ENCODE results near the gene GNA14. TPM values are rescaled to one million over a fixed set of nuclear protein-coding genes. Genes with fewer than 3 reads are reported as not detected.

GNA14 gene
- total and polyA plus RNA-seq, 2 of the 8 experiments (the other 6 are each of a cell fraction or from before 2014, with no cell fraction given) = 3.4 to 6.3 TPM

- Histone ChIP-seq H4K8ac (ENCODE audit: extremely low read depth, insufficient read depth, low read length) (no peak overlapping the region), H3K14ac (ENCODE audit: insufficient read length) (no peak overlapping the region), H3K23me2 (ENCODE audit: low read depth, low read length) (no peaks in the 10 kb centered on the region; the same call in 1 of the 2 replicates), H2AK5ac (ENCODE audit: low read depth, low read length) (no peak overlapping the region), H3K9ac (replicated peaks in 1 of 4; ENCODE audit: extremely low read depth in 1 of 4, low read depth in 3 of 4, low read length in 3 of 4) (no peak overlapping the region), H3K79me2 (ENCODE audit: control insufficient read depth in 1 of 2, insufficient read depth in 2 of 2, low read length in 2 of 2) (no peaks in the 10 kb centered on the region), H2BK120ac (replicated peaks; ENCODE audit: low read depth, low read length) (no peak overlapping the region), H2BK5ac (ENCODE audit: low read depth, low read length) (no peak overlapping the region), H3K4me3 (ENCODE audit: extremely low read depth in 1 of 4, insufficient read depth in 2 of 4, low read depth in 3 of 4, low read length in 4 of 4) (no peak overlapping the region), H3K9me3 (ENCODE audit: insufficient read depth in 2 of 2, low read depth in 1 of 2, low read length in 1 of 2) (peaks cover 0 to 4% of the 10 kb centered on the region in 2 experiments; a peak in 1 of 4 replicates), H2BK15ac (ENCODE audit: low read length) (no peak overlapping the region), H3K79me1 (ENCODE audit: low read depth, low read length) (no peaks in the 10 kb centered on the region), H3K4me1 (replicated peaks in 1 of 4; ENCODE audit: control insufficient read depth in 3 of 4, insufficient read depth in 4 of 4, low read length in 3 of 4) (no peaks in the 10 kb centered on the region), H3K56ac (replicated peaks; ENCODE audit: insufficient read length, low read depth, low read length) (no peak overlapping the region), H3K23ac (ENCODE audit: insufficient read length) (no peak overlapping the region), H3K36me3 (ENCODE audit: control insufficient read depth in 2 of 4, insufficient read depth in 4 of 4, low read length in 3 of 4) (no peaks in the 10 kb centered on the region; a peak in 1 of 8 replicates), H3K27me3 (replicated peaks in 1 of 4; ENCODE audit: control insufficient read depth in 3 of 4, extremely low read depth in 1 of 4, insufficient read depth in 3 of 4, low read length in 3 of 4) (no peaks in the 10 kb centered on the region), H2AFZ (ENCODE audit: low read length) (no peak overlapping the region), H2BK12ac (ENCODE audit: low read depth, low read length) (no peak overlapping the region), H4K5ac (ENCODE audit: insufficient read length, low read depth, low read length) (no peak overlapping the region), H3K27ac (ENCODE audit: low read depth, low read length) (no peak overlapping the region), H3K18ac (ENCODE audit: extremely low read depth, low read length) (no peak overlapping the region), H3K4me2 (ENCODE audit: insufficient read depth in 1 of 2, low read depth in 2 of 2, low read length in 2 of 2) (no peak overlapping the region), H2BK20ac (ENCODE audit: low read length) (no peak overlapping the region), H3K4ac (replicated peaks; ENCODE audit: insufficient read length, low read depth, low read length) (no peak overlapping the region), H4K20me1 (replicated peaks in 1 of 2; ENCODE audit: control insufficient read depth in 1 of 2, insufficient read depth in 2 of 2, low read length in 2 of 2) (no peaks in the 10 kb centered on the region), H4K91ac (replicated peaks; ENCODE audit: insufficient read length, low read length) (no peak overlapping the region)
- ChIA-PET POLR2A (ENCODE audit: partially characterized antibody) (no interaction called here), CTCF (ENCODE audit: partially characterized antibody) (interaction anchor here (0.6 to 2.5 kb wide), 5 partner anchors 12 to 197 kb away, joined by 3 to 10 read pairs (median 3); no protein-coding TSS in a partner anchor)
- 79% methylated on average over 3 of the region's 3 CpGs; no CpG with 5 or more reads in 1 of the 2 experiments for WGBS, 2 experiments (ENCODE audit: extremely low coverage in 1 of 2, insufficient coverage in 1 of 2, insufficient read length in 1 of 2, insufficient replicate concordance in 2 of 2, low coverage in 1 of 2, low lambda C conversion rate in 2 of 2, missing lambda C conversion rate in 1 of 2)
- TF ChIP-seq HDAC6 (IDR thresholded peaks at IDR 0.05; ENCODE audit: low read depth, low read length) = no peak
- TF ChIP-seq POLR2A (IDR thresholded peaks at IDR 0.05; ENCODE audit: control extremely low read depth in 1 of 2, low read depth in 2 of 2, low read length in 2 of 2) = no peak
- no peak for TF ChIP-seq RNF2 (IDR thresholded peaks at IDR 0.05; ENCODE audit: borderline replicate concordance, low read depth, low read length, missing control alignments, poor library complexity, severe bottlenecking)
- TF ChIP-seq EZH2 (IDR thresholded peaks at IDR 0.05; ENCODE audit: low read depth, low read length, severe bottlenecking) = no peak
- no peak for TF ChIP-seq ATF2 (IDR thresholded peaks at IDR 0.05; ENCODE audit: low read length)
- no peak for TF ChIP-seq CBX8 (IDR thresholded peaks at IDR 0.05; ENCODE audit: borderline replicate concordance, low read depth, low read length)
- no peak for TF ChIP-seq RFX5 (IDR thresholded peaks at IDR 0.05; ENCODE audit: borderline replicate concordance, low read depth, low read length)
- TF ChIP-seq SIN3A (conservative IDR thresholded peaks at IDR 0.05 in 1 of 2, IDR thresholded peaks at IDR 0.05 in 1 of 2; ENCODE audit: low read depth in 1 of 2, low read length in 2 of 2) = no peak
- no peak for TF ChIP-seq RBBP5 (IDR thresholded peaks at IDR 0.05; ENCODE audit: borderline replicate concordance, low read depth, low read length)
- TF ChIP-seq BCL11A (IDR thresholded peaks at IDR 0.05; ENCODE audit: low read depth in 2 of 2, low read length in 2 of 2) = no peak
- no peak for TF ChIP-seq CBX5 (IDR thresholded peaks at IDR 0.05; ENCODE audit: low read depth, low read length)
- DNase-seq (ENCODE audit: low read depth in 1 of 2, low spot score in 2 of 2) = no peak
- FAIRE-seq = no peak
These were observed 33.5 kb downstream of the GNA14 start for GRCh38 chr9:77614645-77615044.

Measured in H1 (cell line).